ENCODE results near the gene SHISA6.
"Not testable (repeated sequence)": the region's sequence is repeated elsewhere in the genome, so short reads cannot be mapped to it uniquely, and the experiment has no call there.

GRCh38 chr17:11301874-11302273 lies 60.9 kb downstream of the SHISA6 start:
- not testable (repeated sequence) for TF ChIP-seq CTCF, POLR2A (IDR thresholded peaks at IDR 0.05)

Data from thyroid gland (tissue), 4 donors.